ENCODE results near the gene STOML1. TPM values are rescaled to one million over a fixed set of nuclear protein-coding genes. Genes with fewer than 3 reads are reported as not detected.

STOML1 gene
- total RNA-seq, 4 donors from 2014 or later, result 15.2 to 28.8 (median 16.9) TPM

- in situ Hi-C loops (cut with MboI; ENCODE audit: low sequenced_read_pairs in 4 of 4) (loop anchor here in 1 of 4 donors (25.0 kb wide), 1 partner anchor 353 kb away; no protein-coding TSS in a partner anchor), intact Hi-C loops (cut with DNase I; ENCODE audit: low total_unique reads) (no loop called here)
- TF ChIP-seq CTCF (IDR thresholded peaks at IDR 0.05 in 4 of 5, conservative IDR thresholded peaks at IDR 0.05 in 1 of 5) (no peak), POLR2A (IDR thresholded peaks at IDR 0.05) (no peak)
- DNase-seq (no peak), ATAC-seq (no peak)
- Histone ChIP-seq H3K27ac (no peak overlapping the region), H3K36me3 (no peaks in the 10 kb centered on the region), H3K4me1 (no peaks in the 10 kb centered on the region), H3K9me3 (no peaks in the 10 kb centered on the region), H3K27me3 (no peaks in the 10 kb centered on the region), H3K4me3 (no peak overlapping the region)
Observed at GRCh38 chr15:73959012-73959581, 33.0 kb downstream of the STOML1 start.

- in situ Hi-C loops (cut with MboI; ENCODE audit: low sequenced_read_pairs in 4 of 4), result loop anchor here in 1 of 4 donors (25.0 kb wide), 1 partner anchor 355 kb away; no protein-coding TSS in a partner anchor
- Histone ChIP-seq H3K27me3 (no peaks in the 10 kb centered on the region), H3K4me1 (no peaks in the 10 kb centered on the region), H3K9me3 (no peaks in the 10 kb centered on the region), H3K4me3 (no peak overlapping the region), H3K36me3 (no peaks in the 10 kb centered on the region), H3K27ac (no peak overlapping the region)
- ATAC-seq (no peak), DNase-seq (no peak)
- no peak for TF ChIP-seq POLR2A (IDR thresholded peaks at IDR 0.05)
- no peak for TF ChIP-seq CTCF (IDR thresholded peaks at IDR 0.05 in 4 of 5, conservative IDR thresholded peaks at IDR 0.05 in 1 of 5)
- intact Hi-C loops (cut with DNase I; ENCODE audit: low total_unique reads), result no loop called here
Observed at GRCh38 chr15:73957785-73958184, 34.3 kb downstream of the STOML1 start.

GRCh38 chr15:73957276-73957675 lies 34.8 kb downstream of the STOML1 start:
- H3K9me3 ChIP-seq, result no peaks in the 10 kb centered on the region
- H3K27me3 ChIP-seq, result no peaks in the 10 kb centered on the region
- DNase-seq (no peak), ATAC-seq (no peak)
- in situ Hi-C loops (cut with MboI; ENCODE audit: low sequenced_read_pairs in 4 of 4) (loop anchor here in 1 of 4 donors (25.0 kb wide), 1 partner anchor 355 kb away; no protein-coding TSS in a partner anchor), intact Hi-C loops (cut with DNase I; ENCODE audit: low total_unique reads) (no loop called here)
- H3K4me3 ChIP-seq, result no peak overlapping the region
- TF ChIP-seq POLR2A (IDR thresholded peaks at IDR 0.05), result no peak
- no peak for TF ChIP-seq CTCF (IDR thresholded peaks at IDR 0.05 in 4 of 5, conservative IDR thresholded peaks at IDR 0.05 in 1 of 5)
- no peaks in the 10 kb centered on the region for H3K4me1 ChIP-seq
- no peaks in the 10 kb centered on the region for H3K36me3 ChIP-seq
- no peak overlapping the region for H3K27ac ChIP-seq

- no peak for ATAC-seq
- H3K9me3 ChIP-seq, result no peaks in the 10 kb centered on the region
- in situ Hi-C loops (cut with MboI; ENCODE audit: low sequenced_read_pairs in 4 of 4) (loop anchor here in 1 of 4 donors (25.0 kb wide), 1 partner anchor 356 kb away; no protein-coding TSS in a partner anchor), intact Hi-C loops (cut with DNase I; ENCODE audit: low total_unique reads) (no loop called here)
- H3K4me3 ChIP-seq, result no peak overlapping the region
- H3K27ac ChIP-seq, result no peak overlapping the region
- DNase-seq, result no peak
- no peaks in the 10 kb centered on the region for H3K36me3 ChIP-seq
- H3K27me3 ChIP-seq, result no peaks in the 10 kb centered on the region
- H3K4me1 ChIP-seq, result peaks cover 4% of the 10 kb centered on the region in 2 donors
- TF ChIP-seq CTCF (IDR thresholded peaks at IDR 0.05 in 4 of 5, conservative IDR thresholded peaks at IDR 0.05 in 1 of 5) (no peak), POLR2A (IDR thresholded peaks at IDR 0.05) (no peak)
Observed at GRCh38 chr15:73956743-73957135, 35.4 kb downstream of the STOML1 start.

Data from gastrocnemius medialis (tissue), 4 donors.